ENCODE measurements around the gene BFSP2. TPM values are rescaled to one million over a fixed set of nuclear protein-coding genes. Genes with fewer than 3 reads are reported as not detected.

Gene BFSP2
- not detected for total RNA-seq

GRCh38 chr3:133400006-133400515, at the start of gene BFSP2:
BFSP2 (plus strand) TSS chr3:133400056; CDS start chr3:133400084, 28 bp downstream.
- DNase-seq (ENCODE audit: low spot score), result no peak
- peaks cover 0 to 6% of the 10 kb centered on the region in 2 donors for H3K4me1 ChIP-seq
- no peaks in the 10 kb centered on the region for H3K36me3 ChIP-seq
- H3K4me3 ChIP-seq, result no peak within 1 kb of the TSS
- no peaks in the 10 kb centered on the region for H3K9me3 ChIP-seq
- H3K27me3 ChIP-seq, result no peaks in the 10 kb centered on the region
- H3K27ac ChIP-seq, result no peak within 1 kb of the TSS
- no peak for TF ChIP-seq CTCF (IDR thresholded peaks at IDR 0.05)

GRCh38 chr3:133354721-133355120, 45.1 kb upstream of the BFSP2 start:
- H3K27ac ChIP-seq, result no peak overlapping the region
- TF ChIP-seq CTCF (IDR thresholded peaks at IDR 0.05), result no peak
- no peak for DNase-seq (ENCODE audit: low spot score)
- H3K27me3 ChIP-seq, result no peaks in the 10 kb centered on the region
- H3K9me3 ChIP-seq, result no peaks in the 10 kb centered on the region
- no peak overlapping the region for H3K4me3 ChIP-seq
- H3K4me1 ChIP-seq, result no peaks in the 10 kb centered on the region
- H3K36me3 ChIP-seq, result no peaks in the 10 kb centered on the region

- no peaks in the 10 kb centered on the region for H3K27me3 ChIP-seq
- no peak overlapping the region for H3K4me3 ChIP-seq
- H3K4me1 ChIP-seq, result no peaks in the 10 kb centered on the region
- no peak for TF ChIP-seq CTCF (IDR thresholded peaks at IDR 0.05)
- H3K27ac ChIP-seq, result no peak overlapping the region
- no peaks in the 10 kb centered on the region for H3K9me3 ChIP-seq
- no peaks in the 10 kb centered on the region for H3K36me3 ChIP-seq
- DNase-seq (ENCODE audit: low spot score), result no peak
Observed at GRCh38 chr3:133360476-133360875, 39.4 kb upstream of the BFSP2 start.

GRCh38 chr3:133361011-133361410, 38.8 kb upstream of the BFSP2 start:
- no peak overlapping the region for H3K27ac ChIP-seq
- H3K4me1 ChIP-seq, result no peaks in the 10 kb centered on the region
- no peaks in the 10 kb centered on the region for H3K27me3 ChIP-seq
- no peak overlapping the region for H3K4me3 ChIP-seq
- DNase-seq (ENCODE audit: low spot score), result no peak
- no peaks in the 10 kb centered on the region for H3K9me3 ChIP-seq
- no peak for TF ChIP-seq CTCF (IDR thresholded peaks at IDR 0.05)
- H3K36me3 ChIP-seq, result no peaks in the 10 kb centered on the region

- no peak for DNase-seq (ENCODE audit: low spot score)
- no peak for TF ChIP-seq CTCF (IDR thresholded peaks at IDR 0.05)
- Histone ChIP-seq H3K4me3 (no peak overlapping the region), H3K36me3 (no peaks in the 10 kb centered on the region), H3K27me3 (no peaks in the 10 kb centered on the region), H3K4me1 (no peaks in the 10 kb centered on the region), H3K27ac (no peak overlapping the region), H3K9me3 (no peaks in the 10 kb centered on the region)
Observed at GRCh38 chr3:133361435-133361834, 38.4 kb upstream of the BFSP2 start.

- Histone ChIP-seq H3K4me1 (no peaks in the 10 kb centered on the region), H3K4me3 (no peak overlapping the region), H3K36me3 (no peaks in the 10 kb centered on the region), H3K9me3 (no peaks in the 10 kb centered on the region), H3K27ac (no peak overlapping the region), H3K27me3 (no peaks in the 10 kb centered on the region)
- TF ChIP-seq CTCF (IDR thresholded peaks at IDR 0.05), result no peak
- DNase-seq (ENCODE audit: low spot score), result no peak
Observed at GRCh38 chr3:133362539-133362938, 37.3 kb upstream of the BFSP2 start.
